GM19328 (cell line): ENCODE results near the gene SPAST.
"Not testable (repeated sequence)": the region's sequence is repeated elsewhere in the genome, so short reads cannot be mapped to it uniquely, and the experiment has no call there.

ENCODE experiments used
- ATAC-seq: cut with Tn5 transposase; IDR thresholded peaks from one replicate; pipeline ENCODE4 v1.9.1; 2021; ENCODE audit warnings: mild to moderate bottlenecking, moderate library complexity; ENCODE audit not compliant: unreplicated experiment

The SPAST gene, protein sequence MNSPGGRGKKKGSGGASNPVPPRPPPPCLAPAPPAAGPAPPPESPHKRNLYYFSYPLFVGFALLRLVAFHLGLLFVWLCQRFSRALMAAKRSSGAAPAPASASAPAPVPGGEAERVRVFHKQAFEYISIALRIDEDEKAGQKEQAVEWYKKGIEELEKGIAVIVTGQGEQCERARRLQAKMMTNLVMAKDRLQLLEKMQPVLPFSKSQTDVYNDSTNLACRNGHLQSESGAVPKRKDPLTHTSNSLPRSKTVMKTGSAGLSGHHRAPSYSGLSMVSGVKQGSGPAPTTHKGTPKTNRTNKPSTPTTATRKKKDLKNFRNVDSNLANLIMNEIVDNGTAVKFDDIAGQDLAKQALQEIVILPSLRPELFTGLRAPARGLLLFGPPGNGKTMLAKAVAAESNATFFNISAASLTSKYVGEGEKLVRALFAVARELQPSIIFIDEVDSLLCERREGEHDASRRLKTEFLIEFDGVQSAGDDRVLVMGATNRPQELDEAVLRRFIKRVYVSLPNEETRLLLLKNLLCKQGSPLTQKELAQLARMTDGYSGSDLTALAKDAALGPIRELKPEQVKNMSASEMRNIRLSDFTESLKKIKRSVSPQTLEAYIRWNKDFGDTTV

DNA sequence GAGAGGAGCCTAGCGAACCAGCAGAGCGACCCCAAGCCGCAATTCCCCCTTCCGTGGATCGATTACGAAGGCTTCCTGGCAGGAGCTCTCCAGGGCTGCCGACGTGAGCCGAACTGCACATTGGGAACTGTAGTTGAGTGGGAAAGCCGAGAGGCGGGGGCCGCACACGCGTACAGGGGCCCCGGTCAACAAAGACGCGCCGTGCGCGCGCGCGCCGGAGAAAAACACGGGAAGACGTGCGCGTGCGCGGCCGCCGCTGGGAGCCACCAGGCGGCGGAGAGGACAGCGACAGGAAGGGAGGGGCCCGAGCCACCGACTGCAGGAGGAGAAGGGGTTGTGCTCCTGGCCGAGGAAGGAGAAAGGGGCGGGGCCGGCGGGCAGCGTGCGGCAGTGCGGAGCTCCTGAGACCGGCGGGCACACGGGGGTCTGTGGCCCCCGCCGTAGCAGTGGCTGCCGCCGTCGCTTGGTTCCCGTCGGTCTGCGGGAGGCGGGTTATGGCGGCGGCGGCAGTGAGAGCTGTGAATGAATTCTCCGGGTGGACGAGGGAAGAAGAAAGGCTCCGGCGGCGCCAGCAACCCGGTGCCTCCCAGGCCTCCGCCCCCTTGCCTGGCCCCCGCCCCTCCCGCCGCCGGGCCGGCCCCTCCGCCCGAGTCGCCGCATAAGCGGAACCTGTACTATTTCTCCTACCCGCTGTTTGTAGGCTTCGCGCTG lies at the start of gene SPAST:
Gene SPAST (plus strand): TSS at position 247 of the 711 bp plus-strand sequence. CDS start 276 bp downstream, at position 523.
- peak; percentile 95 for ATAC-seq

DNA sequence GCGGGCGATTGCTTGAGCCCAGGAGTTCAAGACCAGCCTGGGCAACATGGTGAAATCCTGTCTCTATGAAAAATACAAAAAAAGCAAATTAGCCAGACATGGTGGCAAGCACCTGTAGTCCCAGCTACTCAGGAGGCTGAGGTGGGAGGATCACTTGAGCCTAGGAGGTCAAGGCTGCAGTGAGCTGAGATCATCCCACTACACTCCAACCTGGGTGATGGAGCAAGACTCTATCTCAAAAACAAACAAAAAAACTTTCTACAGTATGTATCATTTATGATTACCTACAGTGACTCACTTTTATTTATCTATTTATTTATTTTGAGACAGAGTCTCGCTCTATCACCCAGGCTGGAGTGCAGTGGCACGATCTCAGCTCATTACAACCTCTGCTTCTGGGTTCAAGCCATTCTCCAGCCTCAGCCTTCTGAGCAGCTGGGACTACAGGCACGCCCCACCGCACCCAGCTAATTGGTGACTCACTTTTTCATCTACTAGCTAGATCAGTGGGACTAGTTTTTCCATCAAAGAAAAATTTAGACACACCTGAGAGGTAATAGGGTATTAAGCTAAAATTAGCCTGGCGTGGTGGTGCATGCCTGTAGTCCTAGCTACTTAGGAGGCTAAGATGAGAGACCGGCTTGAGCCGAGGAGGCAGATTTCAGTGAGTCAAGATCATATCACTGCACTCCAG lies 44.4 kb upstream of the SPAST start:
- ATAC-seq = not testable (repeated sequence)

DNA sequence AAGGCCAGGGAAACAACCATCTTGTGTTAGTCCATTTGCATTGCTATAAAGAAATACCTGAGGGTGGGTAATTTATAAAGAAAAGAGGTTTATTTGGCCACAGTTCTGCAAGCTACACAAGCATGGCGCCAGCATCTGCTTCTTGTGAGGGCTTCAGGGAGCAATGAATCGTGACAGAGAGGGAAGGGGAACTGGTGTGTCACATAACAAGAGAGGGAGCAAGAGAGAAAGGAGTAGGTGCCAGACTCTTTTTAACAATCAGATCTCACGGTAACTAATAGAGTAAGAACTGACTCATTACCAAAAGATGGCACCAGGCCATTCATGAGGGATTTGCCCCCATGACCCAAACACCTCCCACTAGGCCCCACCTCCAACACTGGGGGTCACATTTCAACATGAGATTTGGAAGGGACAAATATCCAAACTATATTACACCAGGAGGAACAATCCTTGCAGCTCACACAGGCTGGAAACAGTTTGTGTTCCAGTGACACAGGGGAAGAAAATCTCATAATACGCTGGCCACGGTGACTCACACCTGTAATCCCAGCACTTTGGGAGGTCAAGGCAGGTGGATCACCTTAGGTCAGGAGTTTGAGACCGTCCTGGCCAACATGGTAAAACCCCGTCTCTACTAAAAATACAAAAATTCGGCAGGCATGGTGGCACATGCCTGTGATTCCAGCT lies 29.0 kb upstream of the SPAST start:
- not testable (repeated sequence) for ATAC-seq

- peak; percentile 87 for ATAC-seq
Observed at GRCh38 chr2:32039447-32040219, 23.7 kb upstream of the SPAST start, which contains the start of gene DPY30. TSS of gene DPY30 (minus strand) at chr2:32039805. CDS start at chr2:32039456, 349 bp downstream.

GRCh38 chr2:32043561-32043960 lies 19.8 kb upstream of the SPAST start:
- ATAC-seq = no peak

GRCh38 chr2:32051836-32052439 lies 11.4 kb upstream of the SPAST start:
- no peak for ATAC-seq

GRCh38 chr2:32054583-32054982 lies 8.8 kb upstream of the SPAST start:
- not testable (repeated sequence) for ATAC-seq

DNA sequence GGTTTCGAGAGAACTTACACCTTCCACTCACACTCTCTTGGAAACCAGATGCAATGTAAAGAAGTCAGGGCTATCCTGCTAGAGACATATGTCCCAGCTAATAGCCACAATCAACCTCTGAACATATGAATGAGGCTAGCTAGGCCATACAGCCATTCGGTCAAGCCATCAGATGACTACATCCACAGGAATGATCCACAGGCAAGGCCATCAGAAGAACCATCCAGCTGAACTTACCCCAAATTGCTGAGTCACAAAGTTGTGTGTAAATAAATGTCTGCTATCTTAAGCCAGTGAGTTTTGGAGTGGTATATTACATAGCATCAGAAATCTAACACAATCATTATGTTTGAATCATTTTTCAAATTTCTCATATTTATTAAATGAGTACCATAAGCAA lies 5.2 kb upstream of the SPAST start:
- ATAC-seq = no peak

DNA sequence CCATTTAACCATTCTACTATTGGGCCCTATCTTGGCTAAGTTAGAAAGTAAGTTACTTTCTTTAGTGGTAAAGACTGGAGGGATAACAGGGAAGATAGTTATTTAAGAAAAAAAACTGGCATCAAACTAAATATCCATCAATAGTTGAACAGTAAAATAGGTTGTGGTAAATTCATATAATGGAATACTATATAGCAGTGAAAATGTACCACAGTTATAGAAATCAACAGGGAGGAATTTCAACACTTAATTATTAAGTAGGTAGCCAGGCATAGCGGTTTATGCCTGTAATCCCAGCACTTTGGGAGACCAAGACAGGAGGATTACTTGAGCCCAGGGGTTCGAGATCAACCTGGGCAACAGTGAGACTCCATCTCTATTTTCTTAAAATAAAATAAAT lies 3.1 kb upstream of the SPAST start:
- ATAC-seq = no peak

GRCh38 chr2:32061430-32061829 lies 1.9 kb upstream of the SPAST start:
- ATAC-seq = no peak

GRCh38 chr2:32061973-32062861 lies 1.1 kb upstream of the SPAST start:
- ATAC-seq = no peak

- peak; percentile 1 for ATAC-seq
Observed at GRCh38 chr2:32064021-32064601, 755 bp downstream of the SPAST start.

GRCh38 chr2:32064713-32065112 lies 1.4 kb downstream of the SPAST start:
- no peak for ATAC-seq

- ATAC-seq = no peak
Observed at GRCh38 chr2:32067549-32067948, 4.2 kb downstream of the SPAST start.

DNA sequence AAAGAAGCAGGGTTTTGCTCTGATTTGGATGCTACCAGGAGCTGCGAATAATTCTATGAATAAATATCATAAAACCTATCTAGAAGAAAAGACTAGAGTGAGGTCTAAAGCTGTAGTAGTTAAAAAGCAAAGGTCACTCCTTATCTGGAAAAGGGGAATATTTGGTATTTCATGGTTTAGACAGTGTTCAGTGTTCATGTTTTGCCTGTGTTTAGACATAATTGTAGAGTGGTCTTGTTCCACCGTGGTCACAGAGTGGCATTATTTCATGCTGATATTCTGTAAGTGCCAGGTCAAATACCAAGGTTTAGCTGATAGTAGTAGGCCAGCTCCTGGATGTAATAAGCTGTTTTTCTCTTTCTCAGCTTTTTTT lies 10.8 kb downstream of the SPAST start:
- no peak for ATAC-seq

DNA sequence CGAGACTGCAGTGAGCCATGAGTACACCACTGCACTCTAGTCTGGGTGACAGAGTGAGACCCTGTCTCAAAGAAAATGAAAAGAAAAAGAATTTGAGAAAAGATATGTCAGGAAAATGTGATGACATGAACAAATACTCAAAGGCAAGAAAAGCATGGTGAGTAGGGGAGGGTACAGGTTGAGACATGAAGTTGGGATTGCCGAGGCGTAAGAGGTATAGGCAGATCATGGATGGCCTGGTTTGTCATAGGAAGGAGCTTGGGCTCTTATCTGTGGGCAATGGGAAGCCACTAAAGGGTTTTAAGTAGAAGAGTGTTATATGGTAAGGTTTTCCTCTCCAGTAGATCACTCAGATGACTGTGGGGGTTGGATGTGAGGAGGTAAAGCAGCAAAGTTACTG lies 32.3 kb downstream of the SPAST start:
- ATAC-seq = no peak

GRCh38 chr2:32108111-32108510 lies 44.8 kb downstream of the SPAST start:
- no peak for ATAC-seq

DNA sequence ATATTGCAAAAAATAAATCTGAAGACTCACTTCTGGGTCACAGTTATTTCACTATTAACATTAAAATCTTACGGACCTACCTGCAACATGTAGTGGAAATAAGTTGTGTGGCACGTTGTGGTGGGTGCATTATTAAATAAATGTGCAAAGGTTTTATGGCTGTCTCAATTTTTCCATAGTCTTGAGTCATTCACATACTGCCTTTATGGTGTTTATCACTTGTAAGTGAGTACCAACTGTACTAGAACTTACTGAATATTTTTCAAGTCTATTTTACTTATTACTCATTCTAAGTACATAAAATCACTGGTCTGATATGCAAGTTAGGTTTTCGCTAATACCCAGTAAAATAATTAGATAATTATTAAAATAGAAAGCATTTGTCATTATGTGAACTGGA lies 54.7 kb downstream of the SPAST start:
- no peak for ATAC-seq
